Stimulated activated CD4-positive, alpha-beta T cell treated with anti-CD3 and anti-CD28 coated beads, Interleukin-15, amount 100 ng/mL, for 1 hour (primary cell): Measurements from ENCODE around the gene MAP3K7.
"Not testable (repeated sequence)": the region's sequence is repeated elsewhere in the genome, so short reads cannot be mapped to it uniquely, and the experiment has no call there.

Experiments used
- DNase-seq, 2 donors: peaks; one replicate each; pipeline ENCODE4 v3.0.0-alpha.2; 2020; ENCODE audit warnings: low read depth in 1 of 2, low spot score in 1 of 2

The MAP3K7 gene

GRCh38 chr6:90578894-90579549 lies 7.8 kb downstream of the MAP3K7 start:
- DNase-seq, result no peak

- no peak for DNase-seq
These were observed 11.6 kb downstream of the MAP3K7 start for GRCh38 chr6:90575267-90575666.

DNA sequence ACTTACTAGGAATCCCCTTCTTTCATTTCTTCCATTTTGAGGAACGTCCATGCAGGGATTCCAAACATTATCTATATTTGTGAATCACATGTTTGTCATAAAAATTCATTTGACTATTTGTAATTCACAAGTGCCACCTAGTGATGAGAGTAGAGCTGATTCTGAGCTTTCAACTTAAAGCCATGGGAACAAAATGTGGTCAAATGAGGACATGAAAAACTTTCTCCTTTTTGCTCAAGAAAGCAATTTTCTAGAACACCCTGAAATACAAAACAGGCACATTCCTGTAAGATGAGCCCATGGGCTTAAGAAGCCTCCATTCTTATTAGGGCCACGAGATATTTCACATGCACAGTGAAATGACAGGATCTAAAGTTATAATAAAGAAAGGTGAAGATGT lies 12.3 kb downstream of the MAP3K7 start:
- DNase-seq, result no peak

GRCh38 chr6:90573624-90574023 lies 13.2 kb downstream of the MAP3K7 start:
- no peak for DNase-seq

DNA sequence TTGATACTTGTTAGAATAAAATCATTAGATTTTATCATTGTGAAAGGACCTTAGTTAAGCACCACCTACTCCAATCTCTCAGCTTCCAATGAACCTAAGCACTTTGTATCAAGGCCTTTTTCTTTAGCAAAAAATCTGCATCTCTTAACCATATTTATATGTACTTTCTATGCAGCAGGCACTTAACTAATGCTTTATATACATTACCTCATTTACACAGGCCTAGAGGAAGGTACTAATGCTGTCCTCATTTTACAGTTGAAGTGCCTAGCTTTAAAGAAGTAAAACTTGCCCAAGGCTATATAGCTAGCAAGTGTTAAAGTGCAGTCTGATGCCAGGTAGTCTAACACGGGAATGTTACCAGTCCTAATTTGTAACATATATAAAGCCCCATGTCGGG lies 14.0 kb downstream of the MAP3K7 start:
- no peak for DNase-seq

GRCh38 chr6:90569223-90569622 lies 17.6 kb downstream of the MAP3K7 start:
- no peak for DNase-seq

DNA sequence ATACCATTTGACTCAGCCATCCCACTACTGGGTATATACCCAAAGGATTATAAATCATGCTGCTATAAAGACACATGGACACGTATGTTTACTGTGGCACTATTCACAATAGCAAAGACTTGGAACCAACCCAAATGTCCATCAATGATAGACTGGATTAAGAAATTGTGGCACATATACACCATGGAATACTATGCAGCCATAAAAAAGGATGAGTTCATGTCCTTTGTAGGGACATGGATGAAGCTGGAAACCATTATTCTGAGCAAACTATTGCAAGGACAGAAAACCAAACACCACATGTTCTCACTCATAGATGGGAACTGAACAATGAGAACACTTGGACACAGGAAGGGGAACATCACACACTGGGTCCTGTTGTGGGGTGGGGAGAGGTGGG lies 19.2 kb downstream of the MAP3K7 start:
- not testable (repeated sequence) for DNase-seq

DNA sequence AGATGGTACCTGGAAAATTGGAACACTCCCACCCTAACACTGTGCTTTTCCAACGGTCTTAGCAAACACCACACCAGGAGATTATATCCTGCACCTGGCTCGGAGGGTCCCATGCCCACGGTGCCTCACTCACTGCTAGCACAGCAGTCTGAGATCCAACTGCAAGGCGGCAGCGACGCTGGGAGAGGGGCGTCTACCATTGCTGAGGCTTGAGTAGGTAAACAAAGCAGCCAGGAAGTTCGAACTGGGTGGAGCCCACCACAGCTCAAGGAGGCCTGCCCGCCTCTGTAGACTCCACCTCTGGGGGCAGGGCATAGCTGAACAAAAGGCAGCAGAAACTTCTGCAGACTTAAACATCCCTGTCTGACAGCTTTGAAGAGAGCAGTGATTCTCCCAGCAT lies 24.5 kb downstream of the MAP3K7 start:
- not testable (repeated sequence) for DNase-seq

DNA sequence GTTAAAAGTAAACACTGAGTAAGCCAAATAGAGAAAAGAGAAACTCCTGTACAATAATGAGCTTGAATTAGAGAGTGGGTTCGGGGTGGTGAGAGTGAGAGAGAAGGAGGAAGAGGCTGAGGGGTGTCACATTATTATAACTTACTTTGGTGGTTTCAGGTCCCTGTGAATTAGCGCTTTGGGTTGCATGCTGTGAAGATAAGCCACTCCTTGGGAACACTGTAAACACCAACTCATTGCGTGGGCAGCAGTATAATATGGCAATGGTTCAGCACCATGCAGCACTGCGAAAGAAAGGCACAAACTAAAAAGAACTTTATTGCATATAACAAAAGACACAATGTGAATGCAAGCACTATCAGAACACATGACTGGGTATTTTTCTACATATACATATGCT lies 26.9 kb downstream of the MAP3K7 start:
- no peak for DNase-seq

GRCh38 chr6:90557006-90557405 lies 29.9 kb downstream of the MAP3K7 start:
- no peak for DNase-seq

- no peak for DNase-seq
These were observed 38.9 kb downstream of the MAP3K7 start for GRCh38 chr6:90547991-90548390.

- DNase-seq, result no peak
These were observed 39.8 kb downstream of the MAP3K7 start for GRCh38 chr6:90547079-90547478.

DNA sequence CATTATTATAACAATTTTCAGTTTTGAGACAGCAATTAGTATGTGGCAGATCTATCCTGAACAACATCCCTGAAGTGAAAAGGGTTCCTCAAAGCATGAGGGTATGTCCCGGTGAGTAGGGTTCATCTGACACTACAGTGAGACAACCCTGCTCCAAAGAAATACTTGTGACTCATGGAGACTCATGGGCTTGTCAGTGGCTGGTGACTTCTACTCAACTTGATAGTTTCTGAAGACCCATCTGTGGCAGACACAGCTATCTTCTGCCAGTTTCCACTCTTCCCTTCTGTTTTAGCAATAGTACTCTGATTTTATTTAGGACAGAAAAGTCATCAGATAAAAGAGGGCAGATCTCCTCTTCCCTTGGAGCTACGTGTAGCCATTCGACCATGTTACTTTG lies 41.4 kb downstream of the MAP3K7 start:
- DNase-seq, result no peak

DNA sequence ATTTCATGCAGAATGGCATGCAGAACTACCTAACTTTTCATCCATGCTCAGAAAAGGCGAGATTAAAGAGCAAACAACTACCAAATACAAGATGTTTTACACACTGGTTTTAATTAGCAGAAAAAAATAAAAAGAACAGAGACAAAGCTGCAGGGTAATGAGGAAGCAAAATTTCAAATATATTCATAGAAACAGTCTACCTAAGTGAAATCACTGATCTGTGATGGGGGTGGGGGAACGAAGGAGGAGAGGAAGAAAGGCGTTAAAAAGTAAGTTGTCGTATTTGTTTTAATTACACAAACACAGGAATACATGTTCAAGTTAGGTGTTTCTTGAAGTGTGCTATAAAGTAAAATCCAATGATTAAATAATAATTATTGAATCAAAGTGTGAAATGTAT lies 42.1 kb downstream of the MAP3K7 start:
- DNase-seq, result no peak

DNA sequence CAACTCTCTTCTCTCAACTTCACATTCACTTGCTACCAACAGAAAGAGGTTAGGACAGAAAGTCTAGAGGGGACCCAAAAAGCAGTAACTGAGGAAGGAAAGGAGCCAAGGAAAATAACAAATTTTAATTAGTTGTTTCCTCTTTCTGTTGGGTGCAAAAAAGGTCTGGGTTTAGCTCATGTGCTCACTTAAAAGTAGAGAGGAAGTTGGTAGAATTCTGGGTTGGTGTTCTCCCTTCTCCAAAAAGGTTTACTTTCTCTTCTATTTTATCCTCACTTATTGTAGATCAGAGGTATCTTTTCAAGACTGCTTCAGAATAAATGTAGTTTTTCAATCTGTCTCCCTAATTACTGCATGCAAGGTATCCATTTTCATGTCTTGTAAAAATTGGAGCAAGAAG lies 42.8 kb downstream of the MAP3K7 start:
- no peak for DNase-seq

- DNase-seq, result no peak
These were observed 45.7 kb downstream of the MAP3K7 start for GRCh38 chr6:90541221-90541620.

DNA sequence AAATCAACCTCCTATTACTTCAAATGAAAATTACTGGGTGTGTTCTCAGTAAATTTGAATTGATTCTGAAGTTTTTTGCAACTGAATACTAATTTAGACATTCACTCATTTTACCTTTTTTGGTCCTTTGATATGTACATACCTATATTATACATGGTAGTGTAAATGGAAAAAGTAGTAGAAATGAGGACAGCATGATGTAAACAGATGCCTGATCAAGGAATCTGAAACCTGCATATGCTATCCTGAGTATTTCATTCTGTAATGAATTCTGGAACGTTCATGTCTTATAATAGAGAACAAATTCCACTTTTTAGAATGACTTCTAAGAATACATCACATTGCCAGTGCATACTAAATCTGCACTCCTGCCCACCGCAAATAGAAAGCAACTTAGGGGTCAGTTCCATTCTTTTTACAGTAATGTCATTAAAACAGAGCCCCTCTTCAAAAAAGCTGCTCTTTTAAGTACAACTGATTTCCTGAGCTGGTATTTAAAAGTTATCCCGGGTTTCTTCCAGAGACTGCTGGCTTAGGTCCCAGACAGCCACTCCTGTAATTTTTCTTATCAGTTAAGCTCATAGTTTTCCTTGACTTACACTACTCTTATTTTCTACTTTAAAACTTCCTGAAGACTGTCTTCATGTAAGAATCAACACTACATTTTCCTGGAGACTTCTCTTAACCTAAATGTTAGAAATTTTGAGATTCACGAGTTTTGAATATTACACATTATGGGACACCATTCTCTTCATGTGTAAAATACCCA lies 48.4 kb downstream of the MAP3K7 start:
- DNase-seq, result no peak

DNA sequence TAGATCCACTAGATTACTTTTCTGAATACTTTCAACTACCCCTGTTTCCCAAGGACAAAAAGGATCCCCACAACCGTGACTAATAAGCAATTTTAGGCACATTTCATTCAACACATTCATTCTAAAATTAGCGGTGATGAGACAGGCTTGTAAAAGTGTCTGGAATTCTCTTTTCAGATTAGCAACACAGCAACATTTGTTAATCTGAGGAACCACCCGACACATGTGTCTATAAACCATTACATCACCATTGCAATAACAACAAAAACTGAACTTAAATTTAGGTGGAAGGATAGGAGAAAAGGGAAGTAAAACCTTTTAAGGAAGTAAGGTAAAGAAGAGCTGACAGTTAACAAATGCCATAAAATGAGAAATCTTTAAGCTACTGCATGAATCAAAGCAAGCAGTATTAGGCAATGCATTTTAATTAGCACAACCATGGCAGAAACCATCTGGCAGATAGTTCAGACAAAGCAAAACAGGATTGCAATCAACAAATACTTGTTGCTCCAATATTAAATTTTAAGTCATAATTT lies 49.1 kb downstream of the MAP3K7 start:
- no peak for DNase-seq

GRCh38 chr6:90537027-90537426 lies 49.8 kb downstream of the MAP3K7 start:
- DNase-seq, result no peak

DNA sequence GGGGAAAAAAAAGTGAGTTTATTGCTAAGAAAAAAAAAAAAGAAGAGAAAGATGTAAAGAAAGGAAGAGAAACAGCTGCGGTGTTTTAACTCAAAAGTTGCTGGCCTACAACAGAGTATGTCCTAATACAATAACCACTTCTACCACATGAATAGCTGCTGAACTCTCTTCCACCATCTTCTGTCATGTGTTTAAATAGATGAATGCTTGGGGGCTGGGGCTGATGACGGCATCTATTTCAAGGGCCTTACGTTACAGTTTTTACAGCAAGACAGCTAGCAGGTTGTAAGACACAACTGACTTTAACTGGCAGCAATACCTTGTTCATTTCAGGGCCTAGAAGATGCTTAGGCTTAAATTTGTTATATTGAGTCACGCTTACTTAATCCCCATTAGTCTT lies 50.4 kb downstream of the MAP3K7 start:
- no peak for DNase-seq

DNA sequence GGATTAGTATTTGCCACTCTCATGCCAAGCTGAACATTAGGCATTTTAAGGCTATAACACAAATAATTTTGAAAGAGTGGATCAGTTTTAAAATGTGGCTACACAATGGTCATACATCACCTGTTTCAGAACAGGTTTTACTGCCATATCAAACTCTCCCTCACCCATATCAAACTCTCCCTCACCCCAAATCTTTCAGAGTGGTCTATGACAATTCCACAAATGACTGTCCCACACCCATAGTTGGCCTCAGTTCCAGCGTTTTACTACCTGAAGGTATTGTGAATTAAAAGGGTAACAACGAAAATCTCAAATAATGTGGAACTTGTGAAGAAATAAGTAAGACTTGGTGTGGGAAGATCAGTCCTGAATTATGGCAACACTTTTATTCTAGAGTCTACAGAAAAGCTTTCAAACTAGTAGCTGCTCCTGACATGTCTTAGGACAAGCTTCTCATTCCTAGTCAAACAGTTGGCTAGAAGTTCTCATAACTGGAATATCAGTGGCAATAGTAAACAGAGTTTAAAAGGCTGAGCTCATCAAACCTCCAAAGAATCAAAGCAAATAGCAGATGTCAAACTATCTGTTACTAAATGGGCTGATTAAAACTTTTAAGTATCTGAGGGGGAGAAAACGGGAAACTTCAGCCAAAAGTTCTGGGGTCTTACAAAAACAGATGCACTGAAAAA lies 52.4 kb downstream of the MAP3K7 start:
- no peak for DNase-seq
